GM19351 (cell line): ENCODE measurements around the gene UNC80.

Experiments used
- ATAC-seq: cut with Tn5 transposase; IDR thresholded peaks from one replicate; pipeline ENCODE4 v1.9.1; 2021; ENCODE audit warnings: mild to moderate bottlenecking, moderate library complexity; ENCODE audit not compliant: unreplicated experiment

The UNC80 gene

DNA sequence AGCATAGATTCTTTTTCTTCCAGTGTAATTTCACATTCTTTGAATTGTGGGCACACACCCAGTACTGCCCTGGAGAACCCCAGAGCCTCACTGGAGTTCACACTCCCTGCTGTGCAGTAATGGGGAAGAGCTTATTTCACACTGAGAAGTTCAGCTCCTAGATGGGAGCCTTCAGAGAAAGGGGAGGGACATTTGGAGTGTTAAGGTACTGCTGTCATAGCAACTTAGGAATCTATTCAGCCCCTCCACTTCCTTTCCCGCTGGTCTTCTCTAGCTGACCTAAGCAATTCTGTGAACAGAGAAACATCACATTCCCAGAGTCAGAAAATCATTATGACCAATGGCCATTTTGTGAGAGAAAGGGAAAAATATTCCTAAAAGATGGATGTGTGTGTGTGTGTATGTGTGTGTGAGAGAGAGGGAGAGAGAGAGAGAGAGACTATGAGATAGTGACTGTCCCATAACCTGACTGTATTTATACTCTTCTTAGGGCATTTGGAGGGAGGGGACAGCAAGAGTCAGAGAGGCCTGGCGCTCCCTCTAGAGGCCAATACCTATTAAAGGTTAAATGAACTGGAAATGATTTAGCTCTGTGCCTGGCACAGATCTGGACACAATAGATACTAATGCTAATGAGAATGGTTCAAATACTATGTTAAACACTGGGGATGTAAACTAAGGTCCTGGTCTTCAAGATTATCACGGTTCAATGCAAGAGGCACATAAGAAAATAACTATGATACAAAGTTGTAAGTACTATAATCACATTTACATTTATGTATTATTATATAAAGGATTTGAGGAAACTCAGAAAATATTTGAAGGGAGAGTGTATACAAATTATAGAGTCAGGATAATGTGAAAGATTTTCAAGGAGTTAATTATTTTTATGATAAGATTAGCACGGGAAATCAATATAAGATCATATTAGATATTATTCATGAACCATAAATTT lies 189.3 kb downstream of the UNC80 start:
- ATAC-seq: peak; percentile 98

DNA sequence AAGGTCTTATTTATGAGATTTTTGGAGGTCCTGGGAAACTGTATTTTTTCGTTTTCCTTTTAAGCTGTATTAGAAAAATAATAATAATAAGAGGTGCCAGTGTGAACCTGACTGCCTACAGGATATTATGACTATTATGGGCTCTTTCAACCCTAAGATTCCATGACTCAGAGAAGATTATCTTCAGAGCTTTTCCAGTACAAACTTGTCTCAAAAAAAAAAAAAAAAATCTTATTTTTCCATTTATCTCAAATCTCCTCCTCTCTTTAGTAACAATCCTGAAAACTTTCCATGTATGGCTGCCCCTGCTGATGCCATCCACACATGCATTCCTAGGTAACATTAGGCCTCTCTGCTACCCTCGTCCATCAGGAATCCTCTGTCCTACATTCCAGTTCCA lies 194.1 kb downstream of the UNC80 start:
- no peak for ATAC-seq

DNA sequence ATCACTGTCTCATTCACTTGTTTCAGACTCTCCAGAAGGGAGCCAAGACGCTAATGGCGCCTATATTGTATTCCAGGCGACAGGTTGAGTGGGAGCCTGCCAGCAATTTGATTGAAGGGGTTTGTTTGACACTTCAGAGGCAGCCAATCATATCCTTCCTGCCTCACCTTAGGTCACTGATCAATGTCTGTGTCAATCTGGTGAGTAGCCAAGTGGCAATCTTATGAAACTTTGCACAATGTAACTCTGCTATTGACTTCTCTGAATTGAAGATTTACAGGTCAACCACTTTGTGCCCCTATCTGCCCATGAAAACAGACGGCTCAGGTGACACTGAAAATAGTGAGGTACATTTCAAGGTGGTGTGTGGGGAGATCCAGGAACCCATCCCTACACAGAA lies 198.1 kb downstream of the UNC80 start:
- ATAC-seq: no peak

- no peak for ATAC-seq
Measured at GRCh38 chr2:209970271-209970670, 198.6 kb downstream of the UNC80 start.

- no peak for ATAC-seq
Measured at GRCh38 chr2:209970711-209971110, 199.1 kb downstream of the UNC80 start.

GRCh38 chr2:209973328-209973727 lies 201.7 kb downstream of the UNC80 start:
- ATAC-seq: no peak

DNA sequence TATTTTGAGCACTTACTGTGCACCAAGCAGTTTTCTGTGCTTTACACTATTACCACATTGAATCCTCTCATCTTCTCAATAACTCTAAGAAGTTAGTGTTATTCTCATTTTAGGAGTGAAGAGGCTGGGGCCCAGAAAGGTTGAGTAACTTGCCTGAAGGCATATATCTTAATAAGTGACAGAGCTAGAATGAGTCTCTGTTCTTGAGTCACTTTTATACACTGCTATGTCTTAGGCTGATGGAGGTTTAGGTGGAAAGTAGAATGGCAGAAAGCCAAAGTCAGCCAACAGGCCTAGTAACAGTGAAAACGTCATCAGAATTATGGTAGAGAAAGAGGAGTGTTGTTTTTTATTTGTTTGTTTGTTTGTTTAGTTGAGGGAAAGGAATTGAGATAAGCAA lies 202.9 kb downstream of the UNC80 start:
- ATAC-seq: no peak

GRCh38 chr2:209976698-209977385 lies 205.2 kb downstream of the UNC80 start:
- ATAC-seq: no peak

- peak; percentile 62 for ATAC-seq
Measured at GRCh38 chr2:209977386-209978239, 206.0 kb downstream of the UNC80 start.

DNA sequence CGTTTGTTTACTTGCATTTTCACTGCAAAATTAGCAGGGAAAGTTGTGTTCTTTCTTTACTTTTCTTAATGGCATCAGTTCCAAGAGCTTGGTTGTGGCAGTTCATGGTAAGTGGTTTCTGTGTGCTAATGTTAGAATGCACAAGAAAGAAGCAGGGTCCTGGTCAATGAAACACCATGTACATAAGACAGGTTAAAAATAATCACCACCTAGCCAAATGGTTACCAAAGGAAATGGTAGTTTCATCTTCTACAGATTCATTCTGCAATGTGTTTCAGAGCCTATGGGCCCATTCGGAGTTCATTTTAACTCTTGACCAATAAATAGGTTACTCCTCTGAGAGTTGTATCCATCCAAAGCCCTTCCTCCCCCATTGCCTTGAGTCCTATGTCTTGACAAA lies 212.7 kb downstream of the UNC80 start:
- no peak for ATAC-seq

DNA sequence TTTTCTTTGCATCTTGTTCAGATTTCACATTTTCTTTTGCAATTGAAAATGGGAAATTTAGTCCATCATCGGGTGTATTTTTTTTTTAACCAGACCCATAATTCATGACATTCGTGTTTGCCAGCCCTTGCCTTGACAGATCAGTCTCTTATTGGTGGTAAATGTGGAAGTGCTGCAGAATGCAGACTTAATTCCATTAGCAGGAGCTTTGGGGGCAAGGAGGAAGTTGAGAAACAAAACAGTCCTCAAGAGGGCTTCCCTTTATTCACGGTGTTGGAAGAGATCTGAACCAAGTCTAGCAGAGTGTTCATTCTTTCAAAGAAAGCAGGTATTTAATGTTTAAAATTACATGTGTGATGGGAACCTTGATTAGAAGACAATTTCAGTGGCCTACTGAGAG lies 214.2 kb downstream of the UNC80 start:
- no peak for ATAC-seq

DNA sequence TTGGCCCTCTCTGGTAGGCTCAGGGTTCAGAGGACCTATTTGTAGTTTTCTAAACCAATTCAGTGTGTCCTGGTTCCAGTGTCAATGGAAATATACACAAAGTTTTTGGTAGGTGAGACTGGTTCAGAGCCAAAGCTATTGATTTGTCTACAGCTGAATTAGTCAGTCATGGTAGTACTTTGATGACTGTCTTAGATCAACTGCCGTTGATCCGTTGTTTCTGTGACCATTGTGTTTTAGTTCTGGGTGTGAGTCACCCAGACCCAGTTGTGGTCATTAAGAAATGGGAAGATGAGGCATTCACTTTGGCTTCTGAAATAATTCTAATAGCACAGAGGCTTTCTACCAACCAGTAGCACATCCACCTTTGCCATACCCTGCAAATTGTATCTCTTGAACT lies 214.8 kb downstream of the UNC80 start:
- ATAC-seq: no peak

DNA sequence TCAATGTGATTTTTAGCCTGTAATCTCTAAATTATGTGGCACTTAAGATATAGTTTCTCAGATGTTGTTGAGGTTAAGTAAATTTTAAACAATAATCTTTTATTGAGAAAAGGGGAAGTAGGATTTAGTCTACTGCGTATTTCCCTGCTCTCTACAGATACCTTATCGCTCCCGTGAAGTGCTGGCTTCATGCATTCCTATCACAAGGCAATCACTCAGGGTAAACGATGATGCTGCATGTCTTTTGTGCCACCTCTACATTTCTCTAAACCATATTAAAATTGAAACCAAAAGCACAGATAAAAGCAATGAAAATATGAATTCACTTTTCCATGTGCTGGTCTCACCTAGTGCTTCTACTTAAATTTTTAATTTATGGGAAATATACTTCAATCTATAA lies 216.4 kb downstream of the UNC80 start:
- ATAC-seq: no peak

GRCh38 chr2:209990838-209991237 lies 219.2 kb downstream of the UNC80 start:
- no peak for ATAC-seq

DNA sequence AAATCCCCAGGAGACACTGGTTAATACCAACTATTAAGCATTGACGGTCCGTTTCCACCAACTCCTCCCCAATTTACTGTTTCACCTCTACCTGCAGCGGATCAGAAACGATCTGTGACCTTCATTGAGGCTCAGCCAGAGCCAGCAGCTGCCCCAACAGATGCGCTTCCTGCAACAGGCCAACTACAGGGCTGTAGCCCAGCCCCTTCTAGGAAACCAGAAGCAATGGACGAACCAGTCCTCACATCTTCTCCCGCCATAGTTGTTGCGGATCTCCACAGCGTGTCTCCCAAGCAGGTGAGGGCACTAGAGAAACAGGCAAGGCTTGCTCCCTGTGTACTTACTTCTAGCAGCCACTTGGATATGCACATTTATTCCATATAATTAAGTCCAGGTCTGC lies 222.3 kb downstream of the UNC80 start:
- no peak for ATAC-seq

- no peak for ATAC-seq
Measured at GRCh38 chr2:209998596-209998995, 227.0 kb downstream of the UNC80 start.

GRCh38 chr2:210000464-210001324 lies 229.1 kb downstream of the UNC80 start:
- ATAC-seq: no peak

GRCh38 chr2:210002158-210003157 lies 230.8 kb downstream of the UNC80 start, which contains the start of gene RPE:
TSS of gene RPE (plus strand) at chr2:210002638. CDS start at chr2:210002662, 24 bp downstream.
- peak; percentile 96 for ATAC-seq

DNA sequence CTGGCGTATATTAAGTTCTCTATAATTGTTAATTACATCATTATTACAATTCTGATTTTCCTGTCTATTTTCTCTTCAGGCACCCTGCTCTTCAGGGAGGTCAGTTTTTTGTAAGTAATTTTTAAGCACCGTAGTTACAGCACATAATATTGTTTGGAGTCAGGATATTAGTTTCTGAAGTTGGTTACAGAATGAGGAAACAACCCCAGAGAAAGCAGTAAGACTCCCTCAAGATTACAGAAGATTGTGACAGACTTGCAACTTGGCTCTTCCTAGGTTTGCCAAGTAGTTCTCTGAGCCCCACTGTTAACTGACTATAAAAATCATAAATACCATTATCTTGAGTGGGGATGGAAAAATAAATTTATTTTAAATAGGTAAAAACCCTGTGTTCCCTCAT lies 231.7 kb downstream of the UNC80 start:
- no peak for ATAC-seq
